NCI-H510A treated with DMSO at 0.1 percent for 48 hours (cell line): ENCODE results near the gene ZNF557.
"Not testable (repeated sequence)": the region's sequence is repeated elsewhere in the genome, so short reads cannot be mapped to it uniquely, and the experiment has no call there.

Source experiments
- DNase-seq: peaks from one replicate; lab custom pipeline; 2025; lab: John Stamatoyannopoulos, UW

Gene ZNF557

DNA sequence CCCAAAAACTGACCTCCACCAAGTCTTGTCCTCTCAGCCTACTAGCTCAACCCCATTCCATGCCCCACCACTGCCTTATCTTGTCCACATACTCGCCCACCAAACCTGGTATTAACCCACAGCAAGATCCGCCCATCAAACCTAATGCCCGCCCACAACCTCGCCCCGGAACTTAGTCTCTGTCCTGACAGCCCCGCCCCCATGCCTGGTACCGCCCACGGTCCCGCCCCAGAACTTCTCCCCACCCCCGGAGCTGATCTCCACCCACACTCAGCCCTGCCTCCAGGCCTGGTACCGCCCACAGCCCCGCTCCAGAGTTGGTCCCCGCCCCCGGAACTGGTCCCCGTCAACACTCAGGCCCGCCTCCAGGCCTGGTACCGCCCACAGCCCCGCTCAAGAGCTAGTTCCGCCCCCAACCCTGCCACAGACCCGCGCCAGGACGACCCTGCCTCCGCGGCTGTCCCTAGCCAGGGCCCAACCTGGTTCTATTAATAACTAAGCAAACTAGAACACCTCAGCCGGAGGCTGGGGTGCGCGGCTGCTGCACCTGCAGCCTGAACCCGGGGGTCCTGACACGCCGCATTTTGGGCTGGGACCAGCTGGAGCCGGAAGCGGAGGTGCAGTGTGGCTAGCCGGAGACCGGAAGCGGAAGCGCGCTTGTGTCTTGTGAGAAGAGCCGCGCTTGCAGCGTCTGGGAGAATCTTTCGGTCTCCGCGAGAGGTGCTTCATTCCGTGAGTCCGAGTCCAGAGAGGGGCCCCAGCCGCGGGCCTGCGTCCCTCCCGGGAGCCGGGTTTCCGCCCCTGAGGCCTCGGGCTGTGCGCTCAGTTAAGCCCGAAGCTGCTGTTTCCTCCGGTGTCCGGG, at the start of gene ZNF557:
Gene ZNF557, plus strand, starts transcription at position 662 of the 862 bp plus-strand sequence. CDS start 5,372 bp downstream, outside the sequence.
- DNase-seq = peak; percentile 58

- not testable (repeated sequence) for DNase-seq
Measured at GRCh38 chr19:7021331-7021730, 48.2 kb upstream of the ZNF557 start, which contains the start of gene MBD3L2B. Gene MBD3L2B (minus strand): TSS chr19:7021431. CDS start chr19:7021397, 34 bp downstream.

DNA sequence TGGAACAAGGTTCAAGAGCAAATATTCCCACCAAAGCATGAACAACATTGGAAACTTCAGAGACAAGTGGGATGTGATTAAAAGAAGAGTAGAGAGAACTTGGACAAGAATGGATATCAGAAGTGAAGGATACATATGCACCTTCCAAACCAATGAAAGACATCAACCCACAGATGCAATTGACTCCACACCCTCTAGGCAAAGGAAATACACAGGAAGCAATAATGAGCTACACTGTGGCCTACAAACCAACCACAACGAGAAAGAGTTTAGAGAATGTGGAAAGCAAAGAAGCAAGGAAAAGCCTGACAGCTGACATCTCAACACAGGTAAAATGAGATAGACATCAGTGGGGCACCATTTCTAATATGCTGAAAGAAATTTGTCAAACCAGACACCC, 40.7 kb upstream of the ZNF557 start:
- DNase-seq = not testable (repeated sequence)

GRCh38 chr19:7030278-7030677, 39.2 kb upstream of the ZNF557 start, which contains the start of gene MBD3L5:
Gene MBD3L5 (plus strand): TSS chr19:7030578. CDS start chr19:7030612, 34 bp downstream.
- DNase-seq = not testable (repeated sequence)

DNA sequence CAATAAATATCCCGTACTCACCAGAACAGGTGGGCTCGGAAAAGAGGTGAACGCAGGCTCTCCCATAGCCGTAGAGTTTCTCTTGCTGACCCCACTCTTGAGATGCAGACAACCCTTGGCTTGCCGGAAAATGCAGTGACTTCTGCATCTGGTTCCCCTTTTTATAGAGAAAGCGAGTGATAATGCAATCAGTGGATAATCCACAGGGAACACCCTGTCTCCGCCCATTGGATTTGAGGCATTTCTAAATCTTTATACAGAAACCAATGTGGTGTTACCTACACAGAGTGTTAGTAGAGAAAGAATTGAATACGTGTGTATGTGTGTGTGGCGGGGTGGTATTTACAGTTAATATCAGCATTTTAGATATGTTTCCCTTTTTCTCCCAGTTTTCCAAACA, 29.4 kb upstream of the ZNF557 start, which contains the start of gene MBD3L4:
Gene MBD3L4, minus strand, starts transcription at position 101 of the 400 bp plus-strand sequence. Its CDS starts 35 bp downstream, at position 66.
- DNase-seq = not testable (repeated sequence)

DNA sequence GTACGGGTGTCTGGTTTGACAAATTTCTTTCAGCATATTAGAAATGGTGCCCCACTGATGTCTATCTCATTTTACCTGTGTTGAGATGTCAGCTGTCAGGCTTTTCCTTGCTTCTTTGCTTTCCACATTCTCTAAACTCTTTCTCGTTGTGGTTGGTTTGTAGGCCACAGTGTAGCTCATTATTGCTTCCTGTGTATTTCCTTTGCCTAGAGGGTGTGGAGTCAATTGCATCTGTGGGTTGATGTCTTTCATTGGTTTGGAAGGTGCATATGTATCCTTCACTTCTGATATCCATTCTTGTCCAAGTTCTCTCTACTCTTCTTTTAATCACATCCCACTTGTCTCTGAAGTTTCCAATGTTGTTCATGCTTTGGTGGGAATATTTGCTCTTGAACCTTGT, 27.9 kb upstream of the ZNF557 start:
- not testable (repeated sequence) for DNase-seq

GRCh38 chr19:7049021-7049420, 20.5 kb upstream of the ZNF557 start, which contains the start of gene MBD3L2:
Gene MBD3L2 (plus strand): TSS chr19:7049321. CDS start chr19:7049374, 53 bp downstream.
- DNase-seq = not testable (repeated sequence)

DNA sequence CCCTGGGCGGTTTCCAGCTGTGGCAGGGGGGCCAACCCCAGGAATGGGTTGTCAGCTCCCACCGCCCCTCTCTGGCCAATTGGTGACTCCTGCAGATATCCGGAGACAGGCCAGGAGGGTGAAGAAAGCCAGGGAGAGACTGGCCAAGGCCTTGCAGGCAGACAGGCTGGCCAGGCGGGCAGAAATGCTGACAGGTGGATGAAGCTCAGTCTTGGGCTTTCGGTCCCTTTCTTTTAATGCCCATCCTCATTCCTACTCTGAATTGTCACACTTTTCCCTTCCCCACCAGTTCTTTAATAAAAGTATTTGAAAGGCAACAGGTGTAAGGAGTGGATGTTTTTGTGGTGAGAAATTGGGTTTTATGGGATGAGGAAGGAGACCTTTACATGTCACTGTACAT, 18.1 kb upstream of the ZNF557 start:
- DNase-seq = not testable (repeated sequence)

- DNase-seq = not testable (repeated sequence)
Measured at GRCh38 chr19:7052896-7053295, 16.6 kb upstream of the ZNF557 start.

GRCh38 chr19:7054635-7055368, 14.7 kb upstream of the ZNF557 start:
- DNase-seq = not testable (repeated sequence)

DNA sequence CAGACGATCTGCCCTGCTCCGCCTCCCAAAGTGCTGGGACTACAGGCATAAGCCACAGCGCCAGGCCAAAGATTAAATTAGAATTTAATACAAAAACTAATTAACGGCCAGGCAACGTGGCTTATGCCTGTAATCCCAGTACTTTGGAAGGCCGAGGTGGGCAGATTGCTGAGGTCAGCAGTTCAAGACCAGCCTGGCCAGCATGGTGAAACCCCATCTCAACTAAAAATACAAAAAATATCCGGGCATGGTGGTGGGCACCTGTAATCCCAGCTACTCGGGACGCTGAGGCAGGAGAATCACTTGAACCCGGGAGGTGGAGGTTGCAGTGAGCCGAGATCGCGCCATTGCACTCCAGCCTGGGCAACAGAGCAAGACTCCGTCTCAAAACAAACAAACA, 13.8 kb upstream of the ZNF557 start:
- DNase-seq = not testable (repeated sequence)

- DNase-seq = not testable (repeated sequence)
Measured at GRCh38 chr19:7056371-7056770, 13.1 kb upstream of the ZNF557 start.

DNA sequence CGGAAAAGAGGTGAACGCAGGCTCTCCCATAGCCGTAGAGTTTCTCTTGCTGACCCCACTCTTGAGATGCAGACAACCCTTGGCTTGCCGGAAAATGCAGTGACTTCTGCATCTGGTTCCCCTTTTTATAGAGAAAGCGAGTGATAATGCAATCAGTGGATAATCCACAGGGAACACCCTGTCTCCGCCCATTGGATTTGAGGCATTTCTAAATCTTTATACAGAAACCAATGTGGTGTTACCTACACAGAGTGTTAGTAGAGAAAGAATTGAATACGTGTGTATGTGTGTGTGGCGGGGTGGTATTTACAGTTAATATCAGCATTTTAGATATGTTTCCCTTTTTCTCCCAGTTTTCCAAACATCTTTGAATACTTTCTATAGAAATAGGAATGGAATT, 10.9 kb upstream of the ZNF557 start, which contains the start of gene MBD3L3:
Gene MBD3L3, minus strand, starts transcription at position 101 of the 400 bp plus-strand sequence. Its CDS starts 71 bp downstream, at position 30.
- not testable (repeated sequence) for DNase-seq

- DNase-seq = not testable (repeated sequence)
Measured at GRCh38 chr19:7059977-7060376, 9.5 kb upstream of the ZNF557 start.

GRCh38 chr19:7063339-7063738, 6.2 kb upstream of the ZNF557 start:
- DNase-seq = no peak

- DNase-seq = no peak
Measured at GRCh38 chr19:7063764-7064418, 5.6 kb upstream of the ZNF557 start.

GRCh38 chr19:7067122-7067521, 2.4 kb upstream of the ZNF557 start:
- DNase-seq = not testable (repeated sequence)

GRCh38 chr19:7067716-7068115, 1.8 kb upstream of the ZNF557 start:
- no peak for DNase-seq

DNA sequence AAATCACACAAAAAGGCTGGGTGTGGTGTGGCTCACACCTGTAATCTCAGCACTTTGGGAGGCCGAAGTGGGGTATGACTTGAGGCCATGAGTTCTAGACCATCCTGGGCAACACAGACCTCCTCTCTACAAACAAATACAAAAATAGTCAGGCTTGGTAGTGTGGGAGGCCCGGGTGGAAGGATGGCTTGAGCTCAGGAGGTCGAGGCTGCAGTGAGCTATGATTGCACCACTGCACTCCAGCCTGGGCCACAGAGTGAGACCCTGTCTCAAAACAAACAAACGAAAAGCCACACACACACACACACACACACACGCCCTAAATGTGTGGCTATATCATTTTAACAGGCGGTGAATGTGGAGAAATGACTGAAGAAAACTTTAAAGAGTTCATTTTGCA, 904 bp upstream of the ZNF557 start:
- DNase-seq = no peak

- no peak for DNase-seq
Measured at GRCh38 chr19:7069904-7070226, 362 bp downstream of the ZNF557 start.

- no peak for DNase-seq
Measured at GRCh38 chr19:7072541-7072940, 3.0 kb downstream of the ZNF557 start.
